HG03442 (cell line): Measurements from ENCODE around the gene OR2Z1.

Experiments
- ATAC-seq: cut with Tn5 transposase; IDR thresholded peaks from one replicate; pipeline ENCODE4 v1.9.1; 2021; ENCODE audit warnings: mild to moderate bottlenecking, moderate library complexity; ENCODE audit not compliant: unreplicated experiment

The OR2Z1 gene

GRCh38 chr19:8721334-8721733 is at the start of gene OR2Z1:
Gene OR2Z1 (plus strand): TSS chr19:8721634. CDS start chr19:8731029, 9,395 bp downstream.
- no peak for ATAC-seq

- ATAC-seq: no peak
Measured at GRCh38 chr19:8673276-8673891, 48.0 kb upstream of the OR2Z1 start.

GRCh38 chr19:8675066-8675465 is 46.4 kb upstream of the OR2Z1 start:
- no peak for ATAC-seq

GRCh38 chr19:8678244-8678807 is 43.1 kb upstream of the OR2Z1 start:
- no peak for ATAC-seq

GRCh38 chr19:8680676-8681344 is 40.6 kb upstream of the OR2Z1 start:
- no peak for ATAC-seq

- no peak for ATAC-seq
Measured at GRCh38 chr19:8681345-8682029, 39.9 kb upstream of the OR2Z1 start.

GRCh38 chr19:8682472-8682871 is 39.0 kb upstream of the OR2Z1 start:
- ATAC-seq: no peak

- ATAC-seq: no peak
Measured at GRCh38 chr19:8682931-8683330, 38.5 kb upstream of the OR2Z1 start.

GRCh38 chr19:8684001-8684902 is 37.2 kb upstream of the OR2Z1 start:
- ATAC-seq: no peak

GRCh38 chr19:8686549-8686948 is 34.9 kb upstream of the OR2Z1 start:
- ATAC-seq: no peak

- ATAC-seq: no peak
Measured at GRCh38 chr19:8688930-8689329, 32.5 kb upstream of the OR2Z1 start.

GRCh38 chr19:8690753-8691539 is 30.5 kb upstream of the OR2Z1 start:
- no peak for ATAC-seq

- no peak for ATAC-seq
Measured at GRCh38 chr19:8695501-8695900, 25.9 kb upstream of the OR2Z1 start.

GRCh38 chr19:8695911-8696310 is 25.5 kb upstream of the OR2Z1 start:
- ATAC-seq: no peak

- ATAC-seq: no peak
Measured at GRCh38 chr19:8696993-8697392, 24.4 kb upstream of the OR2Z1 start.

- no peak for ATAC-seq
Measured at GRCh38 chr19:8697671-8698432, 23.6 kb upstream of the OR2Z1 start.

- no peak for ATAC-seq
Measured at GRCh38 chr19:8698433-8699063, 22.9 kb upstream of the OR2Z1 start, which contains the start of gene ACTL9. Gene ACTL9 (minus strand): TSS chr19:8698795. CDS start chr19:8698701, 94 bp downstream.

GRCh38 chr19:8699908-8700307 is 21.5 kb upstream of the OR2Z1 start:
- ATAC-seq: no peak

GRCh38 chr19:8700956-8701355 is 20.5 kb upstream of the OR2Z1 start:
- ATAC-seq: no peak
